Esophagus squamous epithelium (tissue), 4 donors: ENCODE data around the gene RNASE8.

Experiments used
- CTCF ChIP-seq, 6 experiments: fragments of 450-650 bp in 4 of 6; fragments of 200-600 bp in 2 of 6; sonication (generic) in 2 of 6; IDR thresholded peaks; one replicate each; pipeline ENCODE4 v1.5.1; 2016 to 2019; ENCODE audit warnings: antibody characterized with exemption in 6 of 6, mild to moderate bottlenecking in 4 of 6, moderate library complexity in 4 of 6
- POLR2A ChIP-seq, 4 donors: fragments of 450-650 bp; IDR thresholded peaks; one replicate each; pipeline ENCODE4 v1.6.1; 2017; ENCODE audit warnings: antibody characterized with exemption in 4 of 4, mild to moderate bottlenecking in 4 of 4, moderate library complexity in 3 of 4

GRCh38 chr14:21056520-21057163 lies 980 bp upstream of the RNASE8 start:
- no peak for TF ChIP-seq CTCF (IDR thresholded peaks at IDR 0.05)
- no peak for TF ChIP-seq POLR2A (IDR thresholded peaks at IDR 0.05)
